ENCODE data around the gene OGDH.

OGDH gene

GRCh38 chr7:44738051-44738723 is 131.8 kb downstream of the OGDH start:
- no peak for DNase-seq
- no peak overlapping the region for H3K27ac Mint-ChIP-seq
- H3K27me3 Mint-ChIP-seq: no peaks in the 10 kb centered on the region
- peaks cover 18% of the 10 kb centered on the region for H3K4me1 Mint-ChIP-seq
- CTCF ChIA-PET: interaction anchor here (0.8 to 1.2 kb wide), 2 partner anchors 12 to 109 kb away, joined by 3 to 5 read pairs; no protein-coding TSS in a partner anchor
- H3K36me3 Mint-ChIP-seq: no peaks in the 10 kb centered on the region
- no peak overlapping the region for H3K4me3 Mint-ChIP-seq
- H3K9me3 Mint-ChIP-seq: no peaks in the 10 kb centered on the region

GRCh38 chr7:44738876-44739665 is 132.6 kb downstream of the OGDH start:
- CTCF ChIA-PET: no interaction called here
- Mint-ChIP-seq H3K9me3 (no peaks in the 10 kb centered on the region), H3K27ac (no peak overlapping the region), H3K36me3 (no peaks in the 10 kb centered on the region), H3K4me1 (peaks cover 22% of the 10 kb centered on the region), H3K27me3 (no peaks in the 10 kb centered on the region), H3K4me3 (no peak overlapping the region)
- DNase-seq: no peak

GRCh38 chr7:44740055-44740454 is 133.6 kb downstream of the OGDH start:
- no peak for DNase-seq
- Mint-ChIP-seq H3K4me1 (peaks cover 19% of the 10 kb centered on the region), H3K27ac (no peak overlapping the region), H3K9me3 (no peaks in the 10 kb centered on the region), H3K4me3 (no peak overlapping the region), H3K27me3 (no peaks in the 10 kb centered on the region), H3K36me3 (no peaks in the 10 kb centered on the region)
- CTCF ChIA-PET: no interaction called here

- Mint-ChIP-seq H3K36me3 (no peaks in the 10 kb centered on the region), H3K4me1 (peaks cover 21% of the 10 kb centered on the region), H3K9me3 (no peaks in the 10 kb centered on the region), H3K27me3 (no peaks in the 10 kb centered on the region), H3K4me3 (no peak overlapping the region), H3K27ac (no peak overlapping the region)
- DNase-seq: no peak
- CTCF ChIA-PET: no interaction called here
Observed at GRCh38 chr7:44743750-44744149, 137.3 kb downstream of the OGDH start.

DNA sequence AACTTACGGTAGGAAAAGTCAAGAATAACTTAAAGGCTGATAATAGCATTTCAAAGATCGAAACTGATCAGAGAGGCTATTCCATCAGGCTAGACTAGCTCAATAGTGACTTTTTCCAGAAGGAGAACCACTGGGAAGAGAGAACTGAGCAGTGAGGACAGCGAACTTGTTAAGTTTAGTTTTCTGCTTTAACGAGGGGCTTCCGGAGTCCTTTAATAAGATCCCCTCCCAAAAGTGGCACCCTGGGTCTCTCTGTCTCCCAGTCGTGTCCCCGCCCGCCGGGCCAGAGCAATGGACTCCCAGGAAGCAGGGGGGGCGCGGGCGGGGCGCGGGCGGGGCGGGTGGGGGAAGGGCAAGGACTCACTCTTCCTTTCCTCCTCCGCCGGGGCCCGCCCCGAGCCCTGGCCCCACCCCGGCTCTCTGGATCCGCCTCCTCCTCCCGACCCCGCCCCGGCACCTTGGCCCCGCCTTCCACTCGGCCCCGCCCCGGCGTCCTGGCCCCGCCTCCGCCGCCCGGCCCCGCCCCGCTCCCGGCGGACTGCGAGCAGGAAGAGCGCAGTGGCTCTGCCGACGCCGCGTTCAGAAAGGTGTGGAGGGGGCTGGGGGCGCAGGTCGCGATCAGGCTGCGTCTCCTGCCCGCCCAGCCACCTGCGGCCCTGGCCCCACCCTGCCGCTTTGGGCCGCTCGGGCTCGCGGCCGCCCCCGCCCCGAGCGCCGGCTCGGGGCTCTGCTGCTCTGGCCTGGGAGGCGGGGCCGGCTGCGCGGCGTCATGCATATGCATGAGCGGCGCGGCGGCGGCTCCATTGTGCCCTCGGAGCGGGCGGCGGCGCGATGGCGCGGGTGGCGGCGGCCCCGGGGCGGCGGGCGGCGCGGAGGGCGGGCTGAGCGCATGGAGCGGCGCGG is 141.9 kb downstream of the OGDH start, which contains the start of gene ZMIZ2:
ZMIZ2 (plus strand) TSS at position 803 of the 903 bp plus-strand sequence. CDS start 7,403 bp downstream, outside the sequence.
- H3K4me3 Mint-ChIP-seq: peak within 1 kb of the TSS; percentile 76
- H3K27me3 Mint-ChIP-seq: no peaks in the 10 kb centered on the region
- peaks cover 49% of the 10 kb centered on the region for H3K4me1 Mint-ChIP-seq
- DNase-seq: peak; percentile 92
- H3K27ac Mint-ChIP-seq: peak within 1 kb of the TSS; percentile 90
- H3K9me3 Mint-ChIP-seq: no peaks in the 10 kb centered on the region
- CTCF ChIA-PET: no interaction called here
- H3K36me3 Mint-ChIP-seq: peaks cover 18% of the 10 kb centered on the region

DNA sequence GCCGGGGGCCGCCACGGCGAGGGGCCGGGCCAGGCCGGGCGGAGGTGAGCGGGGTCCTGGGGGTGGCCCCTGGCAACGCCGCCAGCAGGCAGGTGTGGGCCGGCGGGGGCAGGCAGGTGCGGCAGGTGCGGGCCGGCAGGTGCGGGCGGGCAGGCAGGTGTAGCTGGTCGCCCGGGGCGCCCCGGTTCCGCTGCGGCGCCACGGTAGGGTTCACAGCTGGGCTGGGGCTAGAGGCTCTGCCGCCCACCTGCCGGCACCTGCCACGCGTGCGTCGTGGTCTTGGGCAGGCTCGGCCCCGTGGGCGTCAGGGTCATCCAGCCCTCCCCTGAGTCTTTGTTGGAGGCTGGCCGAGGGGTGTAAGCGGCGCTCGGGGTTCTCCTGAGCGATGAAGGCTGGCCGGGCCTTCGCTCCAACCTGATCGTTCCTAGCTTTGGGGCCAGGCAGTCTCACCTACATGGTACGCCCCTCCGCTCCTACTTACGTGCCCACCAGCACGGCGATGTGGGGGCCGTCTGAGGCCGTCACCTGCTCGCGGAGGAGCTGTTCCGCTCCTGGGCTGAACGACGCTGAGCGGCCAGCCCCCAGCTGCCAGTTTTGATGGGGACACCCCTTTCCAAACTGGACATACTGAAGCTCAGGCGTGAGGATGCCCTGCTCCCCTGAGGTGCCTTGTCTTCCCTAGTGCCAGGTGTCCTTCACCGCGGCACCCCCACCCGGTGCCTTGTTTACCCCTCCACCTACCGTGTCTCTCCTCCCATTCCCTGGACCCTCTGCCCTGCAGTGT is 142.7 kb downstream of the OGDH start:
- H3K9me3 Mint-ChIP-seq: no peaks in the 10 kb centered on the region
- CTCF ChIA-PET: interaction anchor here (1.1 to 1.5 kb wide), 3 partner anchors 20 to 110 kb away, joined by 3 read pairs; no protein-coding TSS in a partner anchor
- H3K36me3 Mint-ChIP-seq: peaks cover 18% of the 10 kb centered on the region
- DNase-seq: no peak
- H3K4me3 Mint-ChIP-seq: peak overlapping the region; percentile 76
- H3K4me1 Mint-ChIP-seq: peaks cover 50% of the 10 kb centered on the region
- no peaks in the 10 kb centered on the region for H3K27me3 Mint-ChIP-seq
- H3K27ac Mint-ChIP-seq: peak overlapping the region; percentile 86

- H3K36me3 Mint-ChIP-seq: peaks cover 18% of the 10 kb centered on the region
- H3K4me1 Mint-ChIP-seq: peaks cover 56% of the 10 kb centered on the region
- DNase-seq: no peak
- no peaks in the 10 kb centered on the region for H3K27me3 Mint-ChIP-seq
- H3K4me3 Mint-ChIP-seq: peak overlapping the region; percentile 76
- H3K9me3 Mint-ChIP-seq: no peaks in the 10 kb centered on the region
- peak overlapping the region; percentile 86 for H3K27ac Mint-ChIP-seq
- CTCF ChIA-PET: interaction anchor here (1.1 to 1.5 kb wide), 6 partner anchors 12 to 132 kb away, joined by 3 read pairs; no protein-coding TSS in a partner anchor
Observed at GRCh38 chr7:44749992-44750391, 143.6 kb downstream of the OGDH start.

- Mint-ChIP-seq H3K4me3 (peak overlapping the region; percentile 76), H3K9me3 (no peaks in the 10 kb centered on the region), H3K27me3 (no peaks in the 10 kb centered on the region), H3K36me3 (peaks cover 18% of the 10 kb centered on the region), H3K4me1 (peaks cover 59% of the 10 kb centered on the region), H3K27ac (peak overlapping the region; percentile 67)
- CTCF ChIA-PET: interaction anchor here (1.0 to 1.5 kb wide), 6 partner anchors 13 to 144 kb away, joined by 3 to 4 read pairs (median 3); partner anchors contain the start of gene OGDH
- no peak for DNase-seq
Observed at GRCh38 chr7:44750424-44750823, 144.0 kb downstream of the OGDH start.

- no peaks in the 10 kb centered on the region for H3K27me3 Mint-ChIP-seq
- CTCF ChIA-PET: interaction anchor here (0.6 to 1.5 kb wide), 6 partner anchors 14 to 145 kb away, joined by 3 to 4 read pairs (median 3); partner anchors contain the start of gene OGDH
- peaks cover 59% of the 10 kb centered on the region for H3K4me1 Mint-ChIP-seq
- no peaks in the 10 kb centered on the region for H3K9me3 Mint-ChIP-seq
- DNase-seq: peak; percentile 52
- peaks cover 18% of the 10 kb centered on the region for H3K36me3 Mint-ChIP-seq
- H3K4me3 Mint-ChIP-seq: peak overlapping the region; percentile 76
- H3K27ac Mint-ChIP-seq: peak overlapping the region; percentile 81
Observed at GRCh38 chr7:44750921-44751571, 144.6 kb downstream of the OGDH start.

DNA sequence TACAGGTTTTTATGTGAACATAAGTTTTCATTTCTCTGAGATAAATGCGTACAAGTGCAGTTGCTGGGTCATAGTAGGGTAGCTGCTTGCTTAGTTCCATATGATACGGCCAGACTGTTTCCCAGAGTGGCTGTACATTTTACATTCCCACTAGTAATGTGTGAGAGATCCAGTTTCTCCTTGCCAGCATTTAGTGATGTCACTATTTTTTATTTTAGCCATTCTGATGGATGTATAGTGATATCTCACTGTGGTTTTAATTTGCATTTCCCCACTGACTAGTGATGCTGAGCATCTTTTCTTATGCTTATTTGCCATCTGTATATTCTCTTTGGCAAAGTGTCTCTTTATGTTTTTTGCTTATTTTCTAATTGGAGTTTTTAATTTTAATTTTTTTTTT is 146.4 kb downstream of the OGDH start:
- Mint-ChIP-seq H3K27ac (no peak overlapping the region), H3K9me3 (no peaks in the 10 kb centered on the region), H3K4me3 (no peak overlapping the region), H3K27me3 (no peaks in the 10 kb centered on the region), H3K4me1 (peaks cover 51% of the 10 kb centered on the region), H3K36me3 (peaks cover 18% of the 10 kb centered on the region)
- CTCF ChIA-PET: no interaction called here
- DNase-seq: no peak

DNA sequence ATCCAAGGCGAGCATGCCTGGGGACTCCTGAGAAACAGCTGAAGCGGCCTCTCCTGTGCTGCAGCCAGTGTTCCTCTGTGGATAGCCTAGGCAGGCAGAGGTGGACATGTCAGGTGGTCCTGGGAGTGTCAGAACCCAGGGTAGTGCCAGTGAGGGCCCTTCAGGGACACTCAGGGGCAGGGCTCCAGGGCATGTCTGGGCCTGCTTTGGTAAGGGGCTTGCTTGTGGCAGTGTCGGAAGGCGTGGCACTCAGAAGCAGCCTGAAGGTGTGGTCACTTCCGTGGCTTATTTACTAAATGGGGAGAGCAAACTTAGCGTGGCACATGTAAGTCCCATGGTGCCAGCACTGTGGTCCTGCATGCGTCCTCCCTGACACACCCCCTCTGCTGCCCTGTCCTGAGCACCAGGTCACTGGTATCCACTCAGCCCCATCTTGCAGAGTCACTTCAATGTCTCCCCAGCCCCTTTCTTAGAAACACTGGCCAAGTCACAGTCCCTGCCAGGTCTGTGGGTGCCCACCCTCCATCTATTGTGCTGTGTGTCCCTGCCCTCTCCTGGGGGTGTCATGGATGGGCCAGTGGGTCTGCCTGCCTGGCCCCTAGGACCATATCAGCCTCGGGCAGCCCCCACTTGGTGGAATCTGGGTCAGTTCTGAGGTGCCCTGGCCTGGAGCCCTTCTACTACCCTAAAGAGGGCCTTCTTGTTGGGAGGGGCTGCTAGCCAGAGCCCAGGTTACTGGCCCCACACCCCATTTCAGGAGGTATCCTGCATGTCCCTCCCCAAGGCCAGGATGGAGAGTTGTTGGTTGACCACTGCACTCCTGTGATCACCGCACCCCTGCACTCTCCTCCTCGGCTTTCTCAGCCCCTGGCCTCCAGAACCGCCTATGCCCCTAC is 148.6 kb downstream of the OGDH start:
- Mint-ChIP-seq H3K36me3 (peaks cover 17% of the 10 kb centered on the region), H3K27ac (peak overlapping the region; percentile 45), H3K4me3 (no peak overlapping the region), H3K27me3 (no peaks in the 10 kb centered on the region), H3K4me1 (peaks cover 41% of the 10 kb centered on the region), H3K9me3 (no peaks in the 10 kb centered on the region)
- DNase-seq: no peak
- CTCF ChIA-PET: interaction anchor here (1.3 kb wide), 1 partner anchor 43 kb away, joined by 3 read pairs; no protein-coding TSS in a partner anchor

All from activated naive CD4-positive, alpha-beta T cell treated with anti-CD3 and anti-CD28 coated beads, Interleukin-2, amount 10 ng/mL, durations not matched to agents 7 days and 5 days (primary cell).